HepG2 (cell line): ENCODE measurements around the gene HOTAIR. TPM values are rescaled to one million over a fixed set of nuclear protein-coding genes. Genes with fewer than 3 reads are reported as not detected.
A peak's percentile ranks its signal among the peaks of the same experiment; 100 is the strongest.

Experiments
- ATAC-seq: fragments of 200-7000 bp; cut with Tn5 transposase; 3 replicates; pipeline ENCODE4 v1.9.1; 2020; ENCODE audit warnings: mild to moderate bottlenecking, moderate library complexity
- BruUV-seq: library from RNA; stranded (reverse); fragments of 400-500 nt; replicated peaks from 2 replicates; lab custom pipeline; 2021; lab: Mats Ljungman, UMichigan
- CTCF ChIA-PET: fragments of 300-600 bp; formaldehyde crosslinking; extraction: SDS; loops from one replicate; lab custom pipeline; 2021; ENCODE audit warnings: low total read pairs, inconsistent platforms, low intra/inter-chr PET ratio; lab: Yijun Ruan, JAX
- POLR2A ChIA-PET: fragments of 350-600 bp; sonication (Branson Sonifier 250); formaldehyde crosslinking; loops from one replicate; lab custom pipeline; 2020; ENCODE audit warnings: antibody characterized with exemption, inconsistent platforms; lab: Yijun Ruan, JAX
- DNase-seq: peaks from one replicate; pipeline ENCODE4 v3.0.0-alpha.2; 2015; ENCODE audit warnings: low spot score
- FAIRE-seq: peaks from 3 replicates; lab custom pipeline; 2011; peaks lifted over from hg19 to GRCh38; lab: Jason Lieb, UNC
- H2AFZ ChIP-seq: one replicate; pipeline ENCODE4 v1.6.1; 2011; ENCODE audit warnings: low read length, inconsistent platforms
- H3K27ac ChIP-seq: fragments of 300-600 bp; 3 replicates; pipeline ENCODE4 v1.8.0; 2011; ENCODE audit warnings: mixed run types, mild to moderate bottlenecking, mixed read lengths, low read length, inconsistent platforms; ENCODE audit not compliant: insufficient read depth; ENCODE audit errors: extremely low read length
- H3K27me3 ChIP-seq, 2 experiments: fragments of 200-600 bp in 1 of 2; 2 replicates in 1 of 2; 3 replicates in 1 of 2; pipeline versions ENCODE4 v1.6.0 to v1.8.0; 2011; ENCODE audit warnings: low read length in 2 of 2, mild to moderate bottlenecking in 2 of 2, moderate library complexity in 2 of 2, inconsistent platforms in 1 of 2; ENCODE audit not compliant: insufficient read depth in 2 of 2, control insufficient read depth in 1 of 2
- H3K36me3 ChIP-seq, 2 experiments: fragments of 200-600 bp in 1 of 2; replicated peaks in 1 of 2; 2 replicates in 1 of 2; 3 replicates in 1 of 2; pipeline versions ENCODE4 v1.5.1 to v1.8.0; 2011; ENCODE audit warnings: low read length in 2 of 2, inconsistent platforms in 1 of 2; ENCODE audit not compliant: insufficient read depth in 2 of 2, control insufficient read depth in 1 of 2
- H3K4me1 ChIP-seq: 2 replicates; pipeline ENCODE4 v1.5.1; 2012; ENCODE audit warnings: low read length, inconsistent platforms; ENCODE audit not compliant: insufficient read depth
- H3K4me2 ChIP-seq: 2 replicates; pipeline ENCODE4 v1.6.0; 2011; ENCODE audit warnings: low read depth, low read length, inconsistent platforms
- H3K4me3 ChIP-seq, 3 experiments: fragments of 200-600 bp in 1 of 3; sonication (generic), shearing (Covaris generic) in 1 of 3; replicated peaks in 1 of 3; 2 replicates each; pipeline ENCODE4 v1.5.1; 2011 to 2016; ENCODE audit warnings: low read length in 3 of 3, inconsistent platforms in 2 of 3, low read depth in 2 of 3, mild to moderate bottlenecking in 2 of 3, control low read depth in 1 of 3, mixed read lengths in 1 of 3; ENCODE audit not compliant: insufficient read depth in 1 of 3
- H3K79me2 ChIP-seq: one replicate; pipeline ENCODE4 v1.6.1; 2011; ENCODE audit warnings: low read length, inconsistent platforms; ENCODE audit not compliant: insufficient read depth
- H3K9ac ChIP-seq: 2 replicates; pipeline ENCODE4 v1.6.0; 2011; ENCODE audit warnings: mild to moderate bottlenecking, low read depth, low read length, inconsistent platforms; ENCODE audit not compliant: insufficient read depth
- H3K9me3 ChIP-seq: 2 replicates; pipeline ENCODE4 v1.5.1; 2012; ENCODE audit warnings: mild to moderate bottlenecking, low read length
- H4K20me1 ChIP-seq: 2 replicates; pipeline ENCODE4 v1.6.0; 2011; ENCODE audit warnings: inconsistent platforms, mild to moderate bottlenecking, low read length, moderate library complexity; ENCODE audit not compliant: insufficient read depth
- HNRNPLL ChIP-seq: fragments of 200-400 bp; formaldehyde crosslinking; IDR thresholded peaks from 2 replicates; pipeline ENCODE4 v1.6.1; 2017; ENCODE audit warnings: mild to moderate bottlenecking, low read depth, low read length; ENCODE audit not compliant: poor library complexity, severe bottlenecking
- KLF16 ChIP-seq, 2 experiments: sonication (generic) in 1 of 2; formaldehyde crosslinking in 1 of 2; IDR thresholded peaks; 2 replicates each; pipeline versions ENCODE4 v1.6.1 to v1.8.0; 2016 to 2023; ENCODE audit warnings: missing genetic modification reagents in 2 of 2, missing compliant biosample characterization in 1 of 2
- NFE2 ChIP-seq: sonication (generic); formaldehyde crosslinking; IDR thresholded peaks from 2 replicates; pipeline ENCODE4 v1.4.0; 2020; ENCODE audit warnings: missing genetic modification reagents
- STAG1 ChIP-seq: sonication (generic); formaldehyde crosslinking; IDR thresholded peaks from 2 replicates; pipeline ENCODE4 v1.4.0; 2020; ENCODE audit warnings: missing genetic modification reagents
- ZFP37 ChIP-seq: sonication (generic); formaldehyde crosslinking; IDR thresholded peaks from 2 replicates; pipeline ENCODE4 v1.4.0; 2020; ENCODE audit warnings: missing genetic modification reagents, borderline replicate concordance
- WGBS: methylation state at CpG from one replicate; pipeline ENCODE4 v1.1.6; 2017; ENCODE audit warnings: low lambda C conversion rate; 5-methylcytosine and 5-hydroxymethylcytosine counted together
- in situ Hi-C: cut with HindIII; loops from 2 replicates; pipeline ENCODE4 v1.10.0; 2017; ENCODE audit warnings: low pct_unique_long_range_greater_than_20kb; ENCODE audit not compliant: extremely low pct_ligation_motif_present
- intact Hi-C: fragments of 100-400 bp; cut with micrococcal nuclease; formaldehyde crosslinking; loops from one replicate; pipeline ENCODE4 v1.10.0; 2022; ENCODE audit not compliant: unreplicated experiment
- polyA plus RNA-seq, 8 experiments: library from polyadenylated mRNA; depleted of rRNA in 3 of 8; stranded (reverse) in 7 of 8; unstranded in 1 of 8; fragments of >200 nt; fragmentation: Illumina TruSeq in 4 of 8; extraction: Trizol in 4 of 8; gene quantifications; 2 replicates each; pipeline versions ENCODE4 v1.2.1 to v1.2.3, GENCODE V29; 2011 to 2016; ENCODE audit warnings: low read depth in 4 of 8, missing spikeins in 1 of 8, mixed read lengths in 1 of 8; ENCODE audit not compliant: insufficient read depth in 1 of 8
- total RNA-seq, 5 experiments: library from RNA; depleted of rRNA; stranded (reverse); fragments of >200 nt; fragmentation: Illumina TruSeq; extraction: Trizol; gene quantifications; 2 replicates each; pipeline ENCODE4 v1.2.3, GENCODE V29; 2016; ENCODE audit warnings: low read depth in 1 of 5
- TF ChIP-seq, protein P1 (sequence below): sonication (generic); formaldehyde crosslinking; IDR thresholded peaks from 2 replicates; pipeline ENCODE4 v1.4.0; 2020; ENCODE audit warnings: missing genetic modification reagents

Gene HOTAIR
- total and polyA plus RNA-seq, 2 of the 13 experiments (the other 11 are each of a cell fraction or from before 2014, with no cell fraction given): not detected

- Histone ChIP-seq H3K79me2 (no peaks in the 10 kb centered on the region), H3K27ac (no peak overlapping the region), H3K4me2 (no peak overlapping the region), H3K27me3 (peaks cover 23 to 90% of the 10 kb centered on the region in 2 experiments), H3K36me3 (no peaks in the 10 kb centered on the region), H3K9me3 (no peaks in the 10 kb centered on the region), H2AFZ (no peak overlapping the region), H4K20me1 (peaks cover 5% of the 10 kb centered on the region; the same call in 1 of the 2 replicates), H3K4me1 (peaks cover 27% of the 10 kb centered on the region), H3K4me3 (no peak overlapping the region), H3K9ac (no peak overlapping the region)
- no TSS peak for BruUV-seq
- CTCF ChIA-PET: no interaction called here
- in situ Hi-C loops (no loop called here), intact Hi-C loops (no loop called here)
- WGBS: 50% methylated on average over 3 of the region's 13 CpGs
- DNase-seq (no peak), ATAC-seq (peak; percentile 55), FAIRE-seq (no peak)
- POLR2A ChIA-PET: no interaction called here
- TF ChIP-seq HNRNPLL (peak; percentile 1), STAG1 (CRISPR knock-in tag) (peak; percentile 8; the same call in 1 of the 2 replicates), ZFP37 (CRISPR knock-in tag) (no peak), NFE2 (CRISPR knock-in tag) (no peak), KLF16 (CRISPR knock-in tag; IDR thresholded peaks at IDR 0.05) (no peak)
- TF ChIP-seq, protein P1, sequence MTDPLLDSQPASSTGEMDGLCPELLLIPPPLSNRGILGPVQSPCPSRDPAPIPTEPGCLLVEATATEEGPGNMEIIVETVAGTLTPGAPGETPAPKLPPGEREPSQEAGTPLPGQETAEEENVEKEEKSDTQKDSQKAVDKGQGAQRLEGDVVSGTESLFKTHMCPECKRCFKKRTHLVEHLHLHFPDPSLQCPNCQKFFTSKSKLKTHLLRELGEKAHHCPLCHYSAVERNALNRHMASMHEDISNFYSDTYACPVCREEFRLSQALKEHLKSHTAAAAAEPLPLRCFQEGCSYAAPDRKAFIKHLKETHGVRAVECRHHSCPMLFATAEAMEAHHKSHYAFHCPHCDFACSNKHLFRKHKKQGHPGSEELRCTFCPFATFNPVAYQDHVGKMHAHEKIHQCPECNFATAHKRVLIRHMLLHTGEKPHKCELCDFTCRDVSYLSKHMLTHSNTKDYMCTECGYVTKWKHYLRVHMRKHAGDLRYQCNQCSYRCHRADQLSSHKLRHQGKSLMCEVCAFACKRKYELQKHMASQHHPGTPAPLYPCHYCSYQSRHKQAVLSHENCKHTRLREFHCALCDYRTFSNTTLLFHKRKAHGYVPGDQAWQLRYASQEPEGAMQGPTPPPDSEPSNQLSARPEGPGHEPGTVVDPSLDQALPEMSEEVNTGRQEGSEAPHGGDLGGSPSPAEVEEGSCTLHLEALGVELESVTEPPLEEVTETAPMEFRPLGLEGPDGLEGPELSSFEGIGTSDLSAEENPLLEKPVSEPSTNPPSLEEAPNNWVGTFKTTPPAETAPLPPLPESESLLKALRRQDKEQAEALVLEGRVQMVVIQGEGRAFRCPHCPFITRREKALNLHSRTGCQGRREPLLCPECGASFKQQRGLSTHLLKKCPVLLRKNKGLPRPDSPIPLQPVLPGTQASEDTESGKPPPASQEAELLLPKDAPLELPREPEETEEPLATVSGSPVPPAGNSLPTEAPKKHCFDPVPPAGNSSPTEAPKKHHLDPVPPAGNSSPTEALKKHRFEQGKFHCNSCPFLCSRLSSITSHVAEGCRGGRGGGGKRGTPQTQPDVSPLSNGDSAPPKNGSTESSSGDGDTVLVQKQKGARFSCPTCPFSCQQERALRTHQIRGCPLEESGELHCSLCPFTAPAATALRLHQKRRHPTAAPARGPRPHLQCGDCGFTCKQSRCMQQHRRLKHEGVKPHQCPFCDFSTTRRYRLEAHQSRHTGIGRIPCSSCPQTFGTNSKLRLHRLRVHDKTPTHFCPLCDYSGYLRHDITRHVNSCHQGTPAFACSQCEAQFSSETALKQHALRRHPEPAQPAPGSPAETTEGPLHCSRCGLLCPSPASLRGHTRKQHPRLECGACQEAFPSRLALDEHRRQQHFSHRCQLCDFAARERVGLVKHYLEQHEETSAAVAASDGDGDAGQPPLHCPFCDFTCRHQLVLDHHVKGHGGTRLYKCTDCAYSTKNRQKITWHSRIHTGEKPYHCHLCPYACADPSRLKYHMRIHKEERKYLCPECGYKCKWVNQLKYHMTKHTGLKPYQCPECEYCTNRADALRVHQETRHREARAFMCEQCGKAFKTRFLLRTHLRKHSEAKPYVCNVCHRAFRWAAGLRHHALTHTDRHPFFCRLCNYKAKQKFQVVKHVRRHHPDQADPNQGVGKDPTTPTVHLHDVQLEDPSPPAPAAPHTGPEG (CRISPR knock-in tag): no peak
These were observed 22.4 kb downstream of the HOTAIR start for GRCh38 chr12:53952335-53952694.
